ENCODE results near the gene KLHL42.
"Not testable (repeated sequence)": the region's sequence is repeated elsewhere in the genome, so short reads cannot be mapped to it uniquely, and the experiment has no call there.

The KLHL42 gene, protein sequence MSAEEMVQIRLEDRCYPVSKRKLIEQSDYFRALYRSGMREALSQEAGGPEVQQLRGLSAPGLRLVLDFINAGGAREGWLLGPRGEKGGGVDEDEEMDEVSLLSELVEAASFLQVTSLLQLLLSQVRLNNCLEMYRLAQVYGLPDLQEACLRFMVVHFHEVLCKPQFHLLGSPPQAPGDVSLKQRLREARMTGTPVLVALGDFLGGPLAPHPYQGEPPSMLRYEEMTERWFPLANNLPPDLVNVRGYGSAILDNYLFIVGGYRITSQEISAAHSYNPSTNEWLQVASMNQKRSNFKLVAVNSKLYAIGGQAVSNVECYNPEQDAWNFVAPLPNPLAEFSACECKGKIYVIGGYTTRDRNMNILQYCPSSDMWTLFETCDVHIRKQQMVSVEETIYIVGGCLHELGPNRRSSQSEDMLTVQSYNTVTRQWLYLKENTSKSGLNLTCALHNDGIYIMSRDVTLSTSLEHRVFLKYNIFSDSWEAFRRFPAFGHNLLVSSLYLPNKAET

DNA sequence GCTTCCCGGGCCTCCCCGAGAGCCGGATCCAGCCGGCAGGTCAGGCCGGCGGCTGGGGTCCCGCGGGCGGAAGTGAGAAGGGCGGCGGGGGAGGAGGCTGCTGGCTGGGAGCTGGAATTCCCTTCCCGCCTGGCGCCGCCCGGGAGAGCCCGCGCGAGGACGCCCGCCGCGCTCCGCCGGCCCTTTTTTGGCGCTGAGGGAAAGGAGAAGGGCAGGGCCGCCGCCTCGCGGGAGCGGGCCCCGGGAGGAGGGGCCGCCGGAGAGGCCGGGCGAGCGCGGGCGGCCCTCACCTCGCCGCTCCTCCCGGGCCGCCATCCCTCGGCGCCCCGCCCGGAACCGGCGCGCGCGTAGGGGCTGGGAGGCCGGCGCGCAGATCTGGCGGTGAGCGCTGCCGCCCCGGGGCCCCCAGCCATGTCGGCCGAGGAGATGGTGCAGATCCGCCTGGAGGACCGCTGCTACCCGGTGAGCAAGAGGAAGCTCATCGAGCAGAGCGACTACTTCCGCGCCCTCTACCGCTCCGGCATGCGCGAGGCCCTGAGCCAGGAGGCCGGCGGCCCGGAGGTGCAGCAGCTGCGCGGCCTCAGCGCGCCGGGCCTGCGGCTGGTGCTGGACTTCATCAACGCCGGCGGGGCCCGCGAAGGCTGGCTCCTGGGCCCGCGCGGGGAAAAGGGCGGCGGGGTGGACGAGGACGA lies at the start of gene KLHL42, which contains the start of gene MANSC4:
TSS of gene KLHL42 (plus strand) at position 314 of the 692 bp plus-strand sequence. CDS start at position 412, 98 bp downstream.
TSS of gene MANSC4 (minus strand) at position 317 of the 692 bp plus-strand sequence. CDS start 8,960 bp downstream, outside the sequence.
- DNase-seq: peak; percentile 56 to 61

DNA sequence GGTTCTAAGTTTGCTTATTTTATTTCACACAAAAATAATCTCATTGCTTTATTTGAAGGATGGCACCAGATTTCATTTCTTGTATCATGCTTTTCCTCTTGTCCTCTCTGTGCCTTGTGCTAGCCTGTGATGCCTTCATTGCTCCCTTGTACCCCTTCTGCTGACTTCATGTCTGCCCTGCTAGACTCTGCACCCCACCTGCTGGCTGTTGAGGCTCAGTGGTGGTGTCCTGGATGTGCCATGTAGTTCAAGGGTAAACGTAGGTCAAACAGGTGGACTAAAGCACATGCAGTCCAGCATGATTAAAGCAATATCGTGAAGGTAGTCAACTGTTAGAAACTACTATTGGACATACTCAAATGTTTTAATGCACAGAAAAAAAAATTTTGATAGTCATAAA lies 47.8 kb upstream of the KLHL42 start:
- no peak for DNase-seq

DNA sequence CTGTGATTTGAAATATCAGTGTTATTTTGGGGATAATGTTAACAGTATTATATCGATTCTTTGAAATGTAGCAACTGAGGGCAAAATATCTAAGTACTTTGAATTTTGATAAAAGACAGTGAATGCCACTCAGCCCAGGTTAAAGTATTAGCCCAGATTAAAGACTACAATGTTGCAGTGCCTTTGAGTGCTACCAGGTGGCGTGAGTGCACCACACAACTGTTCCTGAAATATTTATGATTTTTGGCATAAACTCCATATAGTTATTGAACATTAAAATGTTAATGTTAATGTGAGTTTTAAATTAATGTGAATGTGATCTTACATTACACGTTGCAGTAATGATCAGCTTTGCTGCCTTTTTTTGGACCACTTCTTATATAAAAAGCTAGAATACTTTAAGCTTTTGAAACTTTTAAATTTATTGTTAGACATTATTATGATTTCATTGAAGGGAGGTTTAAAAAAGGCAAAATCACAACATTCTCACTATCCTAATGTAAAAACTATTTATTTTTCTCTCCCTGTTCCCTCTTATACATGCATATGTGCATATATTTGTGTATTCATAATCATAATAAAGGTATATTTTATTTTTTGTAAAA lies 46.9 kb upstream of the KLHL42 start:
- DNase-seq: peak; percentile 33 to 45

DNA sequence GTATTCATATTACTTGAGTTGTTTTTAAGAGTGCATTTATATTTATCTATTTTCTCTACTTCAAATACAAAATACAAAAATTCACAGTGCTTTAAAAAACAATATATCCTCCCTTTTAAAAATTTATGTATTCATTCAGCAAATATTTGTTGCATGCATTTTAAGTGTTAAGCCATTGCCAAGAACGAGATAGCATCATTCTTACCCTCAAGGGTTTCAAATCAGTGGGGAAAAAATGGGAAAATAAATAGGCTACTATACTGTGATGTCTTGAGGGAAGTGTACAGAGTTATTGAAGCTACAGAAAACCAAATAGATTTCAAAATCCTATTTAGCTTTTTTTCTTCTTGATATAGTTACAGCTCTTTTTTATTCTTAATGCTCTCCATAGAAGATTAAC lies 46.2 kb upstream of the KLHL42 start:
- DNase-seq: no peak

DNA sequence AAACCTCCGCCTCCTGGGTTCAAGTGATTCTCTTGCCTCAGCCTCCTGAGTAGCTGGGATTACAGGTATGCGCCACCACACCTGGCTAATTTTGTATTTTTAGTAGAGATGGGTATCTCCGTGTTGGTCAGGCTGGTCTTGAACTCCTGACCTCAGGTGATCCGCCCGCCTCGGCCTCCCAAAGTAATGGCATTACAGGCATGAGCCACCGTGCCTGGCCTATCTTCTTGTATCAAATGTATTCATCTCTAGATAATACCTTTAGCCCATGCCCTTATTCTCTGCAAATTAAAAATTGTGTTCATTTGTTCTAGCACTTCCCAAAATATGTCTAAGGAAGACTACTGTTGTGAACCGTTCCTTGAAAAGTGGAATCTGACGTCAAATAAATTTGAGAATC lies 45.7 kb upstream of the KLHL42 start:
- not testable (repeated sequence) for DNase-seq

DNA sequence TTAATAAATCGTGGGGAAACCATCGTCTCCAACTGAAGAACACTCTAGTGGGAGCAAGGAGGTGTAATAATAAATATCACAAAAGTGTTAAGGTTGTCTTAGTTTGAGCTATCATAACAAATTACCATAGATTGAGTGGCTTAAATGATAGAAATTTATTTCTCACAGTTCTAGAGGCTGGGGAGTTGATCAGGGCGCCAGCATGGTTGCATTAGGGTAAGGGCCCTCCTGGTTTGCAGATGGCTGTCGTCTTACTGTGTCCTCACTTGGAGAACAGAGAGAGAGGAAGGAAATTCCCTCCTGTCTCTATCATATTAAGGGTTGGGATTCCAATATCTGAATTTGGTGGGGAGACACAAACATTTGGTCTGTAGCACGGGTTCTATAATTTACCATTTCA lies 36.4 kb upstream of the KLHL42 start:
- no peak for DNase-seq

DNA sequence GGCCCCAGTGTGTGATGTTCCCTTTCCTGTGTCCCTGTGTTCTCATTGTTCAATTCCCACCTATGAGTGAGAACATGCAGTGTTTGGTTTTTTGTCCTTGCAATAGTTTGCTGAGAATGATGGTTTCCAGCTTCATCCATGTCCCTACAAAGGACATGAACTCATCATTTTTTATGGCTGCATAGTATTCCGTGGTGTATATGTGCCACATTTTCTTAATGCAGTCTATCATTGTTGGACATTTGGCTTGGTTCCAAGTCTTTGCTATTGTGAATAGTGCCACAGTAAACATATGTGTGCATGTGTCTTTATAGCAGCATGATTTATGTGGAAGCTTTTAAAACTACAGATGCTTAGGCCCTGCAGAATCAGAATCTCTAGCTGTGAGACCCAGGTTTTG lies 34.3 kb upstream of the KLHL42 start:
- not testable (repeated sequence) for DNase-seq

DNA sequence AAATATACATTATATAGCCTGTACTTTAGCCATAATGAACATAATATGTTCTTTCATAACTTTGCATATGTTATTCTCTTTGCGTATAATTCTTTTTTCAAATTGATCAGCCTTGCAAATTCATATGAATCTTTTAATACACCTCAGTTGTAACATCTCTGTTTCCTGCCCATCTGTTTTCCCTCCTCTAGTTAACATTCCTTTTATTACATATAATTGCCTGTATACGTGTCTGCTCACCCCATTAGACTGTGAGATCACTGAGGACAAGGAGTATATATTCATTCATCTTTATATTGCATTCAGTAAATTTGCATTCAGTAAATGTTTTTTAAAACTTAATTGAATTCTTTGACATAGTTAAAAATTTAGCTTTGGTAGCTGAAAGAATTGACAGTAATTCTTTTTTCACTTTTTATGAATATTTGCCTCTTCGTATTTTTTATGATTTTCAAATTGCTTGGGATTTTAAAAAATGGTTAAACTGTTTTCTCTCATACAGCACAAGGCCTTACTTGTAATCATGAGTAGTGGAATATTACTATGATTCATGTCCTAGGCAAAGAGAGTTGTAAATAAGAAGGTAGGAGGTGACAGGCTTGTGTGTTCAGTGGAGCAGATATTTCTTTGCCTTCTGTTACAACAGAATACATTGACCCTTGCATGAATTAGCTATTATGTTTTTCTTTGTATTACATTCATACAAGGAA lies 32.8 kb upstream of the KLHL42 start:
- DNase-seq: no peak

DNA sequence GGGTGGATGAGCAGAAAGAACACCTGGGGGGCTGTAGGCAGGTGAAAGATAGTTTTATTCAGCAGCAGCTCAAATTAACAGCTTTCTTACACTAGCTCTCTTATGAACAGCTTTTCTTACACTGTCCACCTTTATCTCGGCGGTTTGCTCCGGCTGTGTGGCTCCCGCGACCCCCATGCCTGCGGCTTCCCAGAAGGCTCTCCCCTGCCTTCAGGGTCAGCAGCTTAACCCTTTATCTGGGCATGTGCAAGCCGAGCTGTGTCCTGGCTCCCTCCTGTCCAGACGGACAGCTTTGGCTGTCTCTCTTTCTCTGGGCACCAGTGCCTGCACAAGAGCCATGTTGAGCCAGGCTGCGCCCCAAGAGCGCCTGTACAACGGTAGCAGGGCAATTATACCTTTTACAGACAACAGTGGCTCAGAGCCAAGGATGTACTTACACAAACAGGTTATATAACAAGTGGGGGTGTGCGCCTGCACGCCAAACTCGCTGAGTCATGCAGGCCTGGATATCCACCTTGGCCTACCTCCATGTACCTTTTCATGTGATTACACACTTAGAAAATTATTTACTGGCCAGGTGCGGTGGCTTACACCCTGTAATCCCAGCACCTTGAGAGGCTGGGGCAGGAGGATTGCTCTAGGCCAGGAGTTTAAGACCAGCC lies 28.5 kb upstream of the KLHL42 start:
- no peak for DNase-seq

DNA sequence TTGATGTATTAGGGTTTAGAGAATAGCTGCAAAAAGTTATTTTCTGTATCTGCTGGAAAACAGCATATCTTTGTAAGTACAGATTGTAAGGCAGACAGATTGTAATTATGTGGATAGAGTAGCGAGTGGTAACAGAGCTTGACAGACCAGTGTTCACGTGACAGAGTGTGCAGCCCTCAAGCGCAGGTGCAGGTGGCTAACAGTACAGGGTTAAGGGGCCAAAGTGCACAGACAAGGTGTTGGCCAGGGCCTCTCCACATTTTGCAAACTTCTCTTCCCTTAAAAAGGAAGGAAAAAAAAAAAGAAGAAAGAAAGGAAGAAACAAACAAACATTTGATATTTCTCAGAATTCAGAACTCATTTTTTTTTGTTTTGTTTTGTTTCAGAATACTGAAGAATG lies 25.2 kb upstream of the KLHL42 start:
- DNase-seq: no peak

DNA sequence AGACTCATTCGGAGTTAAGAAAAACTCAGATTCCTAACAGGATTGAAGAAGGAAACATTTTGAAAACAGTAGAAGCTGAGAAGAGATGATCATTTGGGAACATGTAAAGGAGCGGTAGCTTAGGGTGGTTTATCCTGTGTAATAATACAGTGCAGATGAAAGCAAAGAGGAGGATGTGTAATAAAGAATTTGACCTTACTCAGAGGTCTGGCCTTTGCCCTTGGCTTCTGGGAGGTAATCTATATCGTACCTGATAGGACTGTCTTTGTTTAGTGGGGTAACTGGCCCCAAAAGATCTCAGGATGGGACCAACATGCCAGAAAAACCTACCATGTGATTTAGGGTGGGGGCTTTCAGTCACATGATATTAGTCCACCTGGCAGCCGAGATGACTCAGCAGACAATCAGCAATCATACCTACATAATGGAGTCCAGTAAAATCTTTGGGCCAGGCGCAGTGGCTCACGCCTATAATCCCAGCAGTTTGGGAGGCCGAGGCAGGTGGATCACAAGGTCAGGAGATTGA lies 23.3 kb upstream of the KLHL42 start:
- no peak for DNase-seq

DNA sequence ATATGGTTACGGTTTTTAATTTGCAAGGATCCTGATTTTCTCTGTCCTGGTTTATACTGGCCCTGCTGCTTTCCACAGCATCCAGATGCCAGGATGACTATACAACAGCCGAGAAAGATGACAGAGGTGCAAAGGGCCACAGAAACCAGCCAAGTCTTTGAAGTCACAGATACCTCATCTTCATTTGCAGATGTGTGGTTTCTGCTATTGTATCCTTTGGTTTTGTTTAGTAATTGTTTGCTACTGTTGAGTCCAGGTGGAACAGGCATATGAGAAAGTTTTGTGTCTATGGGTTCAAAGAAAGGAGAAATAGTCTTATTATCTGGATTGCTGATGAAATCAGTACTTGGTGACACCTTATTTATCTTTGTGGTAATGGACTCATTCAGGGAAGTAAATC lies 17.3 kb upstream of the KLHL42 start:
- DNase-seq: no peak

DNA sequence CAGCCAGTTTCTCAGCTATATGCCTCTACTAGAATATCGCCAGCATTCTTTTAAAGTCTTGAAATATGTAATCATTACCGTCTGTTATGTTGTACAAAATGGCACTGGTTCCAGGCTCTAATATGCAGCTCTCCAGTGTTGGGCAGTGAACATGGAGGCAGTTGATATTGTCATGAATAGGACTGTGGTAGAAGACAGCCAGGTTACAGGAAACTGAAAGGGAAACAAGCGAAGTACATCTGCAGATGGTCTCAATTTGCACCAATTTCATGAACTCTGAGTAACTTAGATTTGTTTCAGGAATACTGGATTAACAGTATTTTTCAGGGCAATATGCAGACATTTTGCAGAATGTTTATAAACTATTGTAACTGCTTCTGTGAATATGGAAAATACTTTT lies 13.4 kb upstream of the KLHL42 start:
- no peak for DNase-seq

DNA sequence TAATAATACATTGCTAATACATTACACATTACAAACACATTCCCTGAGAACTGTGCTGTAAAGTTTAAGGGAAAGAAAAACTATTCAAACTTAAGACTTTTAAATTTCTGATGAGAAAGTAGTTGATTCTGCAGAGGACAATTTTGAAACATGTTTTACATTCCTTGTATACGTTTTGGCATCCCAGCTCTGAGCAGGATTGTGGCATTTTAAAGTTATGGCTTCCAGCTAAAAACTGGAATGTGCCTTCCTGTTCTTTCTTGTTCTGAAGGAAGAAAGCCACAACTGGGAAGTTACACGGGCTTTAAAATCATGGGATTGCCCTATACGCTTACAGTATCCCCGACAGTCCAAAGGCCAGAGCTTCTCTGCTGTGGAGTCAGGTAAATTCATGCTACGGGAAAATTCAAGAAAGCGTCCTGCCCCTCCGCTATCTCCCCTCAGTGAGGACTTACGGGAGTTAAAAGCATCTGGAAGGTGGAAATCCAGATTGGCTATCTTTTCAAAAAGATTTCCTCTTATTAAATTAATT lies 10.8 kb upstream of the KLHL42 start:
- no peak for DNase-seq

DNA sequence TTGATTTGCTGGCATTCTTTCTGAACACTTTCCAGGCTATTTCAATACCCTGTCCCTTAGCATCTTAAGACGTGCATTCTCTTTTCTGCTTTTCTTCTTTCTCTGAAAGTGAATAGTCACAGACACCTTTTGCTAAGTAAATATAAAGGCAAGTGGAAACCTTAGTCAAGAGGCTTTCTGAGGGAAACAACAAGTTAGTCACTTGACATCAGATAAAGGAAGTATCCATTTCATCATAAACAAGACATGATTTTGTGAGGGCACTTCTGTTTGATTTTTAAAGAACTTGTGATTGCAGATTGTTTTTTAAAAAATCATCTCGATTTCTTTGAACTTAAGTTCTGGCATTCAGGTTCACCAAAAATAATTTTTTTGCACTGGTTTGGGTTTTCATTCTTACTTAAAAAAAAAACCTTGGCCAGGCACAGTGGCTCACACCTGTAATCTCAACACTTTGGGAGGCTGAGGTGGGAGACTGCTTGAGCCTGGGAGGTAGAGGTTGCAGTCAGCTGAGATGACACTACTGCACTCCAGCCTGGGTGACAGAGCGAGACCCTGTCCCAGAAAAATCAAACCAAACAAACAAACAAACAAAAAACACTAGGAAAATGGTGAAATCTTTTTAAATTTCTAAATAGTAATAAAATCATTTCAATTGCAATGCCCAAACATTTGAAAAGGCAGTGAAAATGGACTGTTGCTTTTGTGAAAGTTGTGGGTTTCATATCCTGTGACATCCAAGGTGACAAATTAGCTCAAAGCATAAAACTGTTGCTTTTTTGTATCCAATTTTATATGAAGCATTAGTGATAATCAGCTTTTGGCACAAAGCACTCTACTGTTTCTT lies 8.3 kb upstream of the KLHL42 start:
- no peak for DNase-seq

DNA sequence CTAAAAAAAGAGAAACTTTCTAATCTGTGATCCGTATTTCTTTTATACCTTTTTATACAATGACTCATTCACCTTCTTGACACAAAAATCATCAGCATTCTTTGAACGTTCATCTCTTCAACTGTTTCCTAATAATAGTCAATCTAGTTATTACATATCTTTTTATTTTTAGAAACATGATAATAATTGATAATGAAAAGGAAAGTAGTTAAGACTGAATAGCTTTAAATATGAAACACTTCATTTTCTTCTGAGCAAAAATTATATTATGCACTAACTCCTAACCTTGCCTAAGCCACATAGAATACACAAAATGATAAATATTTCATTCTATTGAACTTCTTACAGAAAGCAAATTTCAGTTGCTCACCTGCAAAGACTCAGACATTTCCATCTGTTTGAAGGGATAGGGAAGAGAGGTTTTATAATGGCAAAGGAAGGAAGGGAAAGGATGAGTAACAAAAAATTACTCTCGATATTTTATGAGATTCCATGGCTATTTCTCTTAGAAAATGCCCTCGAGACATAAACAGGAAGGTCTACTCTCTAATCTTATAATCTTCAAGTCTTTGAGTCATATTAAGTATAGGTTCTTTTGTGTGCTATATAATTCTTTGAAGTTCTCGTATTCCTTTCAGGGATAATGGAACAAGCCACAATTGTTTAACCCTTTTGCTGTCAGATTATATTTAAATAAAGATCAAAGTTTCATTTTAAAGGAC lies 7.5 kb upstream of the KLHL42 start:
- DNase-seq: no peak

DNA sequence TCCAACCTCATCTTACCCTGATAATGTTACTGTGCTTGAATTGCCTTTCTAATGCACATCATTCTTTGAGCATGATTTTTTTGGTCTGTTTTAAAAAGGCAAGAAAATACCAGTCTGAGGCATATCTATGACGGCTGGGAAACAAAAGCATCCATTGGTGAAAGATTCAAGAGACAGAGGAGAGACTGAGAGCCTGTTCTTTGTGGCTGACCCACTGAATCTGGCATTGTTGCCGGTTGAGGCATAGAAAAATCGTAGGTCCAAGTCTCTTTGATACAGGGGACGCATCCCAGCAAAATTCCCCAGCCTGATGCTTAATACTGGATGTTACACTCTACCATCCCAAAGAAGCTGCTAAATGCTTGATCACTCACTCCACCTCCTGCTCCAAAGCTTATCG lies 2.9 kb upstream of the KLHL42 start:
- no peak for DNase-seq

DNA sequence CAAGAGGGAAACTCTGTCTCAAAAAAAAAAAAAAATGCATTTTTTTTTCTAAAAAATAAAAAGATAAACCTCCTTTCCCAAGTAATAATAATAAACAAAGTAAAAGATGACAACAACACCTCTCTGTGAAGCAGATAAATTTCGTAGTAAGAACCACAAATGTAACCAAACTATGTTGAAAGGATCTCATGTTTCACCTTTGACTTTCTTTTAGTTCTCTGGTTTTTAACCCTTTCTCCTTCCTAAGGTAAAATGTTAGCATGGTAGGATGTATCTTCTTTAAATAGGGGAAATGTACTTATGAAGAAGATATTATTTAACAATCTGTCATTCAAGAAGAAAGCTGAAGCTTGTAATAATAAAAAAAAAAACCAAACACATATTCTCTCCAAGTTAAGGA lies 1.8 kb upstream of the KLHL42 start:
- DNase-seq: no peak

DNA sequence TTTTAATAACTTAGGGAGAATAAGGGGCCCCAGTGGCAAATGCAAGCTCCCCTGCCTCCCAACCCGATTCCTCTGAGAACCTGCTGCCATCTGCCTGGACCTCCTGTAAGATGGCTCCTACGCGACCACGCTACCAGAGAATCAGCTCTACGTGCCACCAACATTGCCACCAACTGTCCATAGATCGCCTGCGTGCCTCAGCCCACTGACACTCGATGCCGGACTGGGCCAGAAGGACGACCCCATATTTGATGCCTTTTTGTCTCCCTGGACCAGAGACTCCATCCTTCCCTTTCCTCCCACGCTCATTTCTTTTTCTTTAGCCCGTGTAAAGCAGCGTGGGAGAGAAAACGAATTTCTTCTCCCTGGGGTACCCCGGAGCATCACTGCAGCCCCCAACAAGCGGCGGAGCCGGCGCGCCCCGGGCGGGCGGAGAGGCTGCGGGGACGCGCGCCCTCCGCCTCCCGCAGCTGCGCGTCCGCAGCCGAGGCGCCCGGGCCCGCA lies 565 bp upstream of the KLHL42 start:
- DNase-seq: no peak
